Lung (tissue), 12 donors: ENCODE results near the gene PGM1. TPM values are rescaled to one million over a fixed set of nuclear protein-coding genes. Genes with fewer than 3 reads are reported as not detected.

ENCODE experiments used
- ATAC-seq: fragments of 200-7000 bp; cut with Tn5 transposase; one replicate; pipeline ENCODE4 v1.9.1; 2020; ENCODE audit warnings: moderate number of reproducible peaks; ENCODE audit not compliant: insufficient read depth, low FRiP score
- DNase-seq, 3 donors: peaks; one replicate each; pipeline ENCODE4 v3.0.0-alpha.2; 2013 to 2017
- H3K27ac ChIP-seq, 2 donors: one replicate each; pipeline ENCODE4 v1.5.1; 2013; ENCODE audit warnings: mild to moderate bottlenecking in 2 of 2, moderate library complexity in 2 of 2, control low read depth in 1 of 2, inconsistent platforms in 1 of 2, low read depth in 1 of 2, low read length in 1 of 2
- H3K27me3 ChIP-seq, 3 donors: one replicate each; pipeline ENCODE4 v1.5.1; 2013; ENCODE audit warnings: low read length in 2 of 3; ENCODE audit not compliant: control insufficient read depth in 3 of 3, insufficient read depth in 3 of 3
- H3K36me3 ChIP-seq, 4 donors: one replicate each; pipeline ENCODE4 v1.5.1; 2013; ENCODE audit warnings: low read length in 4 of 4, mild to moderate bottlenecking in 1 of 4, moderate library complexity in 1 of 4; ENCODE audit not compliant: control insufficient read depth in 4 of 4, insufficient read depth in 4 of 4
- H3K4me1 ChIP-seq, 5 donors: one replicate each; pipeline ENCODE4 v1.5.1; 2013; ENCODE audit warnings: low read length in 5 of 5, mild to moderate bottlenecking in 2 of 5, moderate library complexity in 1 of 5; ENCODE audit not compliant: control insufficient read depth in 5 of 5, insufficient read depth in 5 of 5
- H3K4me3 ChIP-seq: one replicate; pipeline ENCODE4 v1.5.1; 2013; ENCODE audit warnings: mild to moderate bottlenecking, control low read depth, moderate library complexity
- H3K9ac ChIP-seq, 2 donors: one replicate each; pipeline ENCODE4 v1.5.1; 2013; ENCODE audit warnings: low read length in 2 of 2, control low read depth in 1 of 2; ENCODE audit not compliant: insufficient read depth in 1 of 2
- H3K9me3 ChIP-seq, 4 donors: one replicate each; pipeline ENCODE4 v1.5.1; 2013; ENCODE audit warnings: low read length in 3 of 4, mild to moderate bottlenecking in 1 of 4, moderate library complexity in 1 of 4; ENCODE audit not compliant: control insufficient read depth in 4 of 4, insufficient read depth in 3 of 4
- WGBS, 2 donors: extraction: QIAGEN DNeasy Blood & Tissue Kit; methylation state at CpG; one replicate each; pipeline ENCODE4 v1.1.7; 2013; 5-methylcytosine and 5-hydroxymethylcytosine counted together
- polyA plus RNA-seq, 2 donors: library from polyadenylated mRNA; stranded (reverse); fragments of 200-250 nt; gene quantifications; one replicate each; pipeline ENCODE4 v1.2.1, GENCODE V29; 2013
- total RNA-seq, 2 donors: library from RNA; depleted of rRNA in 1 of 2; stranded (reverse); fragments of >200 nt in 1 of 2; gene quantifications; one replicate each; pipeline ENCODE4 v1.2.1, GENCODE V29; 2014 to 2021
- TF ChIP-seq, protein P1 (sequence below): IDR thresholded peaks from 2 replicates; pipeline ENCODE4 v1.5.1; 2012; ENCODE audit warnings: mild to moderate bottlenecking; ENCODE audit errors: control extremely low read depth, extremely low read depth
- donor health status: control.
- donor health status: control.
- donor health status: Bipolar disorder and iron deficiency.
- donor health status: healthy.
- donor health status: DM: yes; HTN: yes; CAD: no.

PGM1 gene
- total and polyA plus RNA-seq, 4 donors, result 9.1 to 53.8 (median 34.8) TPM

DNA sequence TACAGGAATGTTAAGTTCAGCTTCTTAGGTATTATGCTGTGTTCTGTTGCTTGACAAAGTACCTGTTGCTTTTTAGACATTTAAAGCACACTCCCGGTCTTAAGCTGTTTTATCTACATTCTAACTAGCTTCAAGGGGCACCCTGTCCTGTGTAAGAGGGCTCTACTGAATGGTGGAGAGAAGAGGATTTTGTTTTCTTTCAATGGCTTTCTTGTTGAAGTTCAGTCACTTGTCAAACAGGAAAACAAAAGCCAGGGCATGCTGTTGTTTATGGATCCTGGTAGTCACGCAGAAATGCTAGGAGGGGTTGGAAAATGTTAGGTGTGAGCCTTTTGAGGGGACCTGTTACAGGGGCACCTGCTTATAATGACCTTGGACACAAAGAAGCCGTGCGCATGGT, 30.7 kb downstream of the PGM1 start:
- Histone ChIP-seq H3K9me3 (no peaks in the 10 kb centered on the region), H3K4me1 (peaks cover 0 to 27% (median 11%) of the 10 kb centered on the region in 5 donors), H3K9ac (no peak overlapping the region), H3K27ac (no peak overlapping the region), H3K36me3 (no peaks in the 10 kb centered on the region), H3K4me3 (no peak overlapping the region), H3K27me3 (no peaks in the 10 kb centered on the region)
- TF ChIP-seq, protein P1, sequence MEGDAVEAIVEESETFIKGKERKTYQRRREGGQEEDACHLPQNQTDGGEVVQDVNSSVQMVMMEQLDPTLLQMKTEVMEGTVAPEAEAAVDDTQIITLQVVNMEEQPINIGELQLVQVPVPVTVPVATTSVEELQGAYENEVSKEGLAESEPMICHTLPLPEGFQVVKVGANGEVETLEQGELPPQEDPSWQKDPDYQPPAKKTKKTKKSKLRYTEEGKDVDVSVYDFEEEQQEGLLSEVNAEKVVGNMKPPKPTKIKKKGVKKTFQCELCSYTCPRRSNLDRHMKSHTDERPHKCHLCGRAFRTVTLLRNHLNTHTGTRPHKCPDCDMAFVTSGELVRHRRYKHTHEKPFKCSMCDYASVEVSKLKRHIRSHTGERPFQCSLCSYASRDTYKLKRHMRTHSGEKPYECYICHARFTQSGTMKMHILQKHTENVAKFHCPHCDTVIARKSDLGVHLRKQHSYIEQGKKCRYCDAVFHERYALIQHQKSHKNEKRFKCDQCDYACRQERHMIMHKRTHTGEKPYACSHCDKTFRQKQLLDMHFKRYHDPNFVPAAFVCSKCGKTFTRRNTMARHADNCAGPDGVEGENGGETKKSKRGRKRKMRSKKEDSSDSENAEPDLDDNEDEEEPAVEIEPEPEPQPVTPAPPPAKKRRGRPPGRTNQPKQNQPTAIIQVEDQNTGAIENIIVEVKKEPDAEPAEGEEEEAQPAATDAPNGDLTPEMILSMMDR, result no peak
- 87 to 94% methylated on average over 4 of the region's 4 CpGs for WGBS, 2 donors
- DNase-seq (no peak), ATAC-seq (no peak)

DNA sequence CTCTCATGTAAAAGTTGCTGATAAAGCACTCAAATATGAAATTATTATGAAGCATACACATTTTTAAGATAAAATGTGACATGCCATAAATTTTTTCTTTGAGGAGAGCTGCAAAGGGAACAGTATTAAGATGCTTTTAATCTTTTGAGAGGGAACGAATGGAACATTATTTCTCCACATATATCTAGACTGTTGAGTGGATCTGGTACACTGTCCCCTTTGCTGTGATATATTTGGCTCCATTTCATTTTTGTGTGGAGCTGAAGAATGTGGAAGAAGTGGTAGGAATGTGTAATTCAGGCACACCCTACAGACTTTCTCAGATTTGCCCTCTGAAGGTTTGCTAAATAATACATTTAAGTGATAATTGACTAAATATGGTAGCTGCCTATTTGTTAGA, 31.7 kb downstream of the PGM1 start:
- no peak overlapping the region for H3K27ac ChIP-seq
- TF ChIP-seq, protein P1, result no peak
- no peak for ATAC-seq

DNA sequence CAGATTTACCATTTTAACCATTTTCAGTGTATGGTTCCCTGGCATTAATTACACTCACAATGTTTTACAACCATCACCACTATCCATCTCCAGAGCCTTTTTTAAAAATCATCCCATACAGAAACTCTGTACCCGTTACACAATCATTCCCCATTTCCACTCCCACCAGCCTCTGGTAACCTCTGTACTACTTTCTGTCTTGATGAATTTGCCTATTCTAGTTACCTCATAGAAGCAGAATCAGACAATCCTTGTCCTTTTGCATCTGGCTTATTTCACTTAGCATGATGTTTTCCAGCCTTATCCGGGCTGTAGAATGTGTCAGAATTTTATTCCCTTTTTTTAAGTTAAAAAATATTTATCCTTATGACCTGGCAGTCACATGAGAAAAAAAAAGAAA, 33.0 kb downstream of the PGM1 start:
- Histone ChIP-seq H3K9me3 (no peaks in the 10 kb centered on the region), H3K27me3 (no peaks in the 10 kb centered on the region), H3K4me3 (no peak overlapping the region), H3K27ac (no peak overlapping the region), H3K4me1 (peaks cover 0 to 27% (median 11%) of the 10 kb centered on the region in 5 donors), H3K9ac (no peak overlapping the region), H3K36me3 (peaks cover 0 to 14% (median 5%) of the 10 kb centered on the region in 4 donors)
- ATAC-seq (no peak), DNase-seq (no peak)
- TF ChIP-seq, protein P1, result no peak
- 58 to 77% methylated on average over 2 of the region's 2 CpGs for WGBS, 2 donors

More for the DNA sequence above, 31.7 kb downstream of the PGM1 start:
- no peak overlapping the region for H3K4me3 ChIP-seq
- H3K4me1 ChIP-seq, result peaks cover 0 to 27% (median 11%) of the 10 kb centered on the region in 5 donors
- H3K9ac ChIP-seq, result no peak overlapping the region
- DNase-seq, result no peak
- H3K9me3 ChIP-seq, result no peaks in the 10 kb centered on the region
- peaks cover 0 to 7% (median 1%) of the 10 kb centered on the region in 4 donors for H3K36me3 ChIP-seq
- H3K27me3 ChIP-seq, result no peaks in the 10 kb centered on the region
- 68 to 82% methylated on average over 1 of the region's 1 CpG for WGBS, 2 donors

- ATAC-seq (no peak), DNase-seq (no peak)
- Histone ChIP-seq H3K4me3 (no peak overlapping the region), H3K27me3 (no peaks in the 10 kb centered on the region), H3K27ac (no peak overlapping the region), H3K9me3 (no peaks in the 10 kb centered on the region), H3K9ac (no peak overlapping the region), H3K36me3 (peaks cover 5 to 27% (median 13%) of the 10 kb centered on the region in 4 donors), H3K4me1 (peaks cover 0 to 14% (median 8%) of the 10 kb centered on the region in 5 donors)
- WGBS, 2 donors, result 89 to 92% methylated on average over 1 of the region's 1 CpG
- TF ChIP-seq, protein P1, result no peak
Measured at GRCh38 chr1:63628607-63629006, 35.4 kb downstream of the PGM1 start.
